Measurements from ENCODE around the gene PPP1R26.
A peak's percentile ranks its signal among the peaks of the same experiment; 100 is the strongest.

The PPP1R26 gene

GRCh38 chr9:135503371-135504261 lies 24.0 kb downstream of the PPP1R26 start:
- H3K4me3 ChIP-seq (ENCODE audit: low read depth, low read length): no peak overlapping the region
- no peak for DNase-seq (ENCODE audit: low read depth)
- no peak for TF ChIP-seq CTCF (IDR thresholded peaks at IDR 0.05; ENCODE audit: insufficient read depth, low read depth, low read length, missing control alignments)

DNA sequence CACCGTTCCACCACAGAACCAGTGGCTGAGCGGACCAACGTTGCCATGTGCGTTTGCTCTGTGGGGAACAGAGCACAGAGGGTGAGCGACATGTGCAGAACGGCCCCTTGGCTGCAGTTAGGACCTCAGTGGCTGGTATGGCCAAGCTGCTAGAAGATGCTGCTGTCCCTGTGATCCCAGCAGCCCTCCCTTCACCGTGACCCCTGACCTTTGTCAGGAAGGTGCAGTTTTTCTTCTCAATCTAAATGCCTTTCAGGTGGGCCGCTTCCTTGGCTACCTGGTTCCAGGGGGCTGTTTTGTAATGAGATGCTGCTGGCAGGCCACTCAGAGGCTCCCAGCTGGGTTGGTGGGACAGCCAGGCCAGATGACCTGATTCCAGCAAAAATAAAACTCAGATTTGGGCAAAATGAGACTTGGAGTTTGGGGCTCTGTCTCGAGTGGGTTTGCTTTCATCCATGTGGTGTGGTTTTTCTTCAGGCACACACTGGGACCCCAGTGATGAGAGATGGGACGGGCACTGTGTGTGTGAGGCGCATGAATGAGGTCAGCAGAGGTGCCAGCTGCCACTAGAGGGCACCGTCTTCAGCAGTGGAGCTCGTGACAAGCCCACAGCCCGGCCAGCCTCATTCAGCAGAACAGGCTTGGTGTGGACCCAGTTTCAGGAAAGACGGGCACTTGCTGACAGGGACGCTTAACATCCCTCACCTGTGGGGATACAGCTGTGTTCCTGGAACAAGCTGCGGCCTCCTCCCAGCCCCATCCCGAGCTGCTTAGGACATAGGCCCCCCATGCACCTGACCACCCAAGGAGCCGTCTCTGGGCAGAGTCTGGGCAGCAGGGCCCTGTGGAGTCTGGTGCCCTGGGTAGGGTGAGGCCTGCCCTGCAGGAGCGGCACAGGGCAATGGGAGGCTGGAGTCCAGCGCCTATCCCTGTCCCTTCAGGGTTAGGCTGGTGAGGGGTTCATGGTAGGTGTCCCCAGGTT lies 25.0 kb downstream of the PPP1R26 start:
- H3K4me3 ChIP-seq (ENCODE audit: low read depth, low read length): no peak overlapping the region
- peak; percentile 85 for TF ChIP-seq CTCF (IDR thresholded peaks at IDR 0.05; ENCODE audit: insufficient read depth, low read depth, low read length, missing control alignments)
- peak; percentile 66 for DNase-seq (ENCODE audit: low read depth)

DNA sequence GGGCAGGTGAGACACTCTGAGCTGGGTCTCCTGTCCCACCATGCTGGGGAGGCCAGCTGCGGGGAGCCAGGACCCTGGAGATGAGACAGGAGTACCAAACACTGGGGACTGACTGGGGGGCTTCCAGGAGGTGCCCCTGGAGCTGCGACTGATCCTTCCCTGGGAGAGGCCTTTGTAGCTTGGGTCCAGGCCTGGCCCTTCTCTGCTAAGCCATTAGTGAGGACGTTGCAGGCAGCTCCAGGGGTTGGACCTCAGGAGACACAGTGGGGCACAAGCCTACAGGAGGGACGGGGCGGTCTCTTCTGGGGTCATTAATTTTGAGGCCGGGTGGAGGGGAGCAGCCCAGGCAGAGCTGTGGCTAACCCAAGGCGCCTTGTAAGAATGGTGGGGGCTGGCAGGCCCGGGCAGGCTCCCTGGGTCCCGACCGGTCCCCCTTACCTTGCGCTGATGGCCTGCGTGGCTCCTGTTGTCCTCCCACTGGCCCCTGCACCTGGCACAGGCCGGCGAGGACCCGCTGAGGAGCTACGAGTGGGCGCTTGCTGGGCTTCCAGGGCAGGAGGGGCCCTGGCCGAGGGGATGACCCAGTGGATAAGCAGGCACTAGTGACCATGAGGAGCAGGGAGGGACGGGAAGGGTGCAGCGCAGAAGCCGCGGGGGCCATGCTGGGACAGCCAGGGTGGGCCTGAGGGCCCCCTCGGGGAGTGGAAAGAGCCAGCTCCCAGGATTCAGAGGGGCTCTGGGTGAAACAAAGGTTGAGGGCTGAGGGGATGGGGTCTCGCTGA lies 26.0 kb downstream of the PPP1R26 start:
- no peak overlapping the region for H3K4me3 ChIP-seq (ENCODE audit: low read depth, low read length)
- DNase-seq (ENCODE audit: low read depth): no peak
- TF ChIP-seq CTCF (IDR thresholded peaks at IDR 0.05; ENCODE audit: insufficient read depth, low read depth, low read length, missing control alignments): no peak

- no peak overlapping the region for H3K4me3 ChIP-seq (ENCODE audit: low read depth, low read length)
- no peak for TF ChIP-seq CTCF (IDR thresholded peaks at IDR 0.05; ENCODE audit: insufficient read depth, low read depth, low read length, missing control alignments)
- no peak for DNase-seq (ENCODE audit: low read depth)
Observed at GRCh38 chr9:135506327-135507103, 26.9 kb downstream of the PPP1R26 start.

- no peak overlapping the region for H3K4me3 ChIP-seq (ENCODE audit: low read depth, low read length)
- TF ChIP-seq CTCF (IDR thresholded peaks at IDR 0.05; ENCODE audit: insufficient read depth, low read depth, low read length, missing control alignments): no peak
- DNase-seq (ENCODE audit: low read depth): no peak
Observed at GRCh38 chr9:135507104-135508035, 27.8 kb downstream of the PPP1R26 start.
